CD4-positive, alpha-beta T cell treated with Interleukin-15 for 4 hours (primary cell): ENCODE measurements around the gene GPATCH8.
"Not testable (repeated sequence)": the region's sequence is repeated elsewhere in the genome, so short reads cannot be mapped to it uniquely, and the experiment has no call there.

ENCODE experiments used
- DNase-seq: peaks from one replicate; pipeline ENCODE4 v3.0.0-alpha.2; 2020; ENCODE audit warnings: low spot score

GPATCH8 gene

GRCh38 chr17:44527102-44527501 is 23.9 kb upstream of the GPATCH8 start:
- DNase-seq, result no peak

DNA sequence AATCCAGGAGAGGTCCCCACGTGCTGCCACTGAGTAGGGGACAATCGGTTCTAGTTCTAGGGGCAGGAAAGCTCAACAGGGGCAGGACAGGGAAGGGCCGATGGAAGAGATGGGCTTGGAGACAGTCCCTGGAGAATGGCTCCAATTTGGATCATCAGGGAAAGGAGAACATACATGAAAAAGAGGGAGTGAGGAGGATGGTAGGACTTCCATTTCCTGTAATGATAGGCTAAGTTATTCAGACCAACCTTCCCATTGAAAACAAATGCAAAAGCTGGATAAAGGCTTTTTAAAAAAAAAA is 20.4 kb upstream of the GPATCH8 start:
- DNase-seq, result no peak

DNA sequence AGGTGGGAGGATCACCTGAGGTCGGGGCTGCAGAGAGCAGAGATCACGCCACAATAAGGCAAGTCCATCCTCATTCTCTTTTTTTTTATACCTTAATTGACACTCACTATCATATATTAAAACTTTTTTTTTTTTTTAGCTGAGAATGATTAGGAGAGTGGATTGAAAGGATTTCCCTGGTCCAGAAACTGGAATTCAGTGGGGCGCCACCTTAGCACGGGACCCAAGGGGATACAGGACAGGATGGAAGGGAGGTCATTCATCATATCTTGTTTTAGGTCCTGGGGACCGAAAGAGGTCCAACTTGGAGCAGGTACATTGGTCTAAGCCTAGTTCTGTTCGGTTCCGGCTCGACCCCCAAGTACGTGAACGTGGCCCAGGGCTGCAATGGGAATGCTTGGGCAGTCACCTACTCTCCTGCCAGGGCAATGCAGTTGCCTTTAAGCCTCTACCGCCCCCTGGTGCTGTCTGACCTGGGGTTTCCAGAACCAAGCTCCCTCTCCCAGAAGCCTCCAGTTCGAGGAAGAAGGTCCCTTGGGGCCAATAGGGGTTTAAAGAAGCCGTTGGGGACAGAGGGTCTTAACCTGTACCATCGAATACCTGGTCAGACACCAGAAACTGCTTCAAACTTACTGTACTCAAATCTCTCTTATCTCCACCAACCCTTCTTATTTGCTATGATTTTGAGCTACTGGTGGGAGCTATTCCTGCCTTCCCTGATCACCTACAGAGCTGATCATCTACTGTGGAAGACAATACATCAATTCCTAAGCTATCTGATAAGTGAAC is 19.9 kb upstream of the GPATCH8 start:
- peak; percentile 38 for DNase-seq

DNA sequence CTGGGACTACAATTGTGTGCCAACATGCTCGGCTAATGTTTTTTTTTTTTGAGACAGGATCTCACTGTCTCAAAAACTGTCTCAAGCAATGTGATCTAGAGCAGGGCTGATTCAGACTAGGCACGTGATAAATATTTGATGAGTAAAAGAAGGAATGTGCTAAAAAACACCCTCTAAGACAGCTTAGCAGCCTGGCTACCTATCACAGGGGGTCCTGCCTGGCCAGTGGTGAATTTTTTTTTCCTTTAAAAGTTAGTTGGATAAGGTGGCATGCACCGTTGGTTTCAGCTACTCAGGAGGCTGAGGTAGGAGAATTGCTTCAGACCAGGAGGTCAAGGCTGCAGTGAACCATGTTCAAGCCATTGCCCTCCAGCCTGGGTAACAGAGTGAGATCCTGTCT is 14.8 kb upstream of the GPATCH8 start:
- DNase-seq, result no peak

- DNase-seq, result not testable (repeated sequence)
Observed at GRCh38 chr17:44511241-44512134, 8.3 kb upstream of the GPATCH8 start.

DNA sequence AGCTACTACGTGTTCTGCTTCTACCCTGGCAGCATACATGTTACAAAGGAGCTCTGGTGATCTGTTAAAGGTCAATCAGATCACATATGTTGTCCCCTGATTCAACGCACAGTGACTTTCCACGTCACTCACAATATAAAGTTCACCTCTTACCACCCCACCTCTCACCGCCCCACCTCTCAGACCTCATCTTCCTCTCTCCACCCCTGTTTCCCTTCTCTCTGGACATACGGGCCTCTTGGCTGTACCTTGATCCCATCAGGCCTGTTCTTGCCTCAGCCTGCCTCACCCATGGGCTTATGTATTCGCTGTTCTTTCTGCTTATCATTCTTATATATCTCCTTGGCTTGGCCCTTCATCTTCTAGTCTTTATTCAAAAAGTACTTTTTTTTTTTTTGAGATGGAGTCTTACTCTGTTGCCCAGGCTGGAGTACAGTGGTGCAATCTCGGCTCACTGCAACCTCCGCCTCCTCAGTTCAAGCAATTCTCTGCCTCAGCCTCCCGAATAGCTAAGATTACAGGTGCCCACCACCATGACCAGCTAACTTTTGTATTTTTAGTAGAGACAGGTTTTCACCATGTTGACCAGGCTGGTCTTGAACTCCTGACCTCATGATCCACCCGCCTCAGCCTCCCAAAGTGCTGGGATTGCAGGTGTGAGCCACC is 3.9 kb upstream of the GPATCH8 start:
- not testable (repeated sequence) for DNase-seq

DNA sequence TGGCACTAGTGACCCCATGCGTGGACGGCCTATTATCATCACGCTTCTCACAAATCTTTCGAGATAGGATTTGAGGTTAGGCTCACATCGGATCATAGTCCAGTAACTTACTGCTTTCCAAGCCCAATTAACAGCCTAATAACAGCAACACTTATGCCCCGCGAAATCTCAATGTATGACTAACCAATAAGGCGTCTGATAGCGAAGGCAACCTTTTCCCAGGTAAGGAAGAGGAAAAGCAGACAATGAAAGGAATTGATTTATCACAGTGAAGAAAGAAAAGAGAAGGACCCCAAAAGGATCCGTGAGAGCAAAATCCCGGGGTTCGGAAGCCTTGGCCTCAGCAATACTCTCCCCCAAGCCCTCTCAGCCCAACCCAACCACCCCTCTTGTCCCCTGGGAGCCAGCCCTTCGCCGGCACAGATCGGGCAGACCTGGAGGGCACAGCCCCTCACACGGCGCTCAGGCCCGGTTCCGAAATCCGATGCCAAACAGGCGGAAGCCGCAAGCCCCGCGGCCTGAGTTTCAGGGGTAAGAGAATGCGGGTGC is 534 bp downstream of the GPATCH8 start:
- DNase-seq, result no peak

DNA sequence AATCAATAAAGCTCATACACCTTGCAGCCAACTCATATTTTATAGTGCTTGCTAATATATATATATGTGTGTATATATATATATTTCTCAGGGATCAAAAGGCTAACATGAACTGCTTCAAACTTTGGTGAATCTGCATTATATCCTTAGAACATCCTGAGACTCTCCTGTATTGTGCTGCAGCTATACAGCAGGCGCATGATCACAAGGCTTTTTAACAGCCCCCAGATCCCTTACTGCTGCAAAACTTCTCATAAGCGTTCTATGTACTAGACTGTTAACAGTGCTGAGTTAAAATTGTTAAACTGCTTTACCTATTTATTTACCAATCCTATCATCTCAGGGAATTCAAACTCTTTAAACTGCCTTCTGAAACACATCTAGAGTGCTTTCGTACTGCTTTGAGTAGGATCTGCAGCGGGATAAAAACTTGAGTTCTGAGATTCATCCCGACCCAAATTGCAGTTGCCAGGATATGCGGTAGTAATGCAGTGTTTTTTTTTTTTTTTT is 1.3 kb downstream of the GPATCH8 start:
- no peak for DNase-seq

GRCh38 chr17:44499722-44500121 is 3.5 kb downstream of the GPATCH8 start:
- no peak for DNase-seq

GRCh38 chr17:44496815-44497214 is 6.4 kb downstream of the GPATCH8 start:
- DNase-seq, result no peak

GRCh38 chr17:44493339-44493738 is 9.9 kb downstream of the GPATCH8 start:
- no peak for DNase-seq

DNA sequence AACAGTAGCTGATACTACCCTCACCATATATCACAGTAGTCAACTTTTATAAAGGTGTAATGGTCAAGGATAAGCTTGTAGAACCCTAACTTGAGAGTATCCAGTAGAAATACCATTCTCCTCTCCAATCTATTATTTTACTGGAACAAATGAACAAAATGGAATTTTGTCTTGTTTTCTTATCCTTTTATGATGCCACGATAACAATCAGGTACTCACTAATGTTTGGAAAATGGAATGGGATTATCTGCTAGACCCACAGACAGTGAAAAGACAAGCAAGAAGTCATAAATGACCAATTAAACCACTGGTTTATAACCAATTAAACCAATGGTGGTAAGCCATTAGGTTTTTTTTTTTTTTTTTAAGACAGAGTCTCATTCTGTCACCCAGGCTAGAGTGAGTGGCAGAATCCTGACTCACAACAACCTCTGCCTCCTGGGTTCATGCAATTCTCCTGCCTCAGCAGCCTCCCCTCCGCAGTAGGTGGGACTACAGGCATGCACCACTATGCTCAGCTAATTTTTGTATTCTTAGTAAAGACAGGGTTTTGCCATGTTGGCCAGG is 10.4 kb downstream of the GPATCH8 start:
- no peak for DNase-seq

- DNase-seq, result no peak
Observed at GRCh38 chr17:44489581-44489980, 13.6 kb downstream of the GPATCH8 start.

DNA sequence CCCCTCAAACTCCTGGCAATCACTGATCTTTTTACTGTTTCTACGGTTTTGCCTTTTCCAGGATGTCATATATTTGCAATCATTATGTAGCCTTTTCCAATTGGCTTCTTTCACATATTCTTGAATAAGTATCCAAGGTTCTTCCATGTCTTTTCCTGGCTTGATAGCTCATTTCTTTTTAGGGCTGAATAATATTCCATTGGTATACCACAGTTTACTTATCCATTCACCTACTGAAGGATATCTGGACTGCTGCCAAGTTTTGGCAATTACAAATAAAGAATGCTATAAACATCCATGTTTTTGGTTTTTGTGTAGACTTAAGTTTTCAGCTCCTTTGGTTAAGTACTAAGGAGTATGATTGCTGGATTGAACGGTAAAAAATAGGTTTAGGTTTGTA is 16.0 kb downstream of the GPATCH8 start:
- no peak for DNase-seq

DNA sequence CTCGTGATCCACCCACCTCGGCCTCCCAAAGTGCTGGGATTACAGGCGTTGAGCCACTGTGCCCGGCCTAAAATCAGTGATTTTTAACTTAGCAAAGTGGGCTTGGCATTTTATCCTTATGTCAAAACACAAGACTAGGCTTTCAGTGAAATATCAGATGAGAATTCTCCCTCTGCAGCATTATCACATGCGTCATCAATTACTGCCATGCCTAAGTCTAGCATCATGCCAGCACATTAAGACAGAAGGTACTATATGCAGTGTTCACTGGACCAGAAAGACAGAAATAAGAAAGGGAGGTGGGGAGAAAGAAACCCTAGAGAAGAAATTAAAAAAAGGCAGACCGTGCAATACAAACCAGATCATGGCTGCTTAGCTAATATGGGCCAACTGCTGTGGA is 29.8 kb downstream of the GPATCH8 start:
- no peak for DNase-seq

DNA sequence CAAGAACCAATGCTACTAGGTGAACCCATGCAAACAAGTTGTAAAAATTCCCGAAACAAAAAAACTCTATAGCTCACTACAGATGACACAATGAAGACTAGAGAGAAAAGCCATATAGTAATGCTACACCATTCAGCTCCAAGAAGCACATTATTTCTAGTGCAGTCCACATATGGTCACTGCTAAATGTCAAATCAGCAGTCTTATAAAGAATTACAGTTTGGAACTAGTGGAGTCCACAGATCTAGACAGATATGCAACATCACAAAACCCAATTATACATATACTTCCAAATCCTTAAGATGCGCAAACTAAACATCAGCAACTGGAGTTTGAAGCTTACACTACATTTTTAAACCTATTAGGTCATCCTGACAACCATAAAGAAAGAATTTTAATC is 33.5 kb downstream of the GPATCH8 start:
- no peak for DNase-seq

GRCh38 chr17:44467108-44467507 is 36.1 kb downstream of the GPATCH8 start:
- DNase-seq, result no peak

- no peak for DNase-seq
Observed at GRCh38 chr17:44466339-44466738, 36.9 kb downstream of the GPATCH8 start.

GRCh38 chr17:44465897-44466296 is 37.3 kb downstream of the GPATCH8 start:
- DNase-seq, result no peak

- no peak for DNase-seq
Observed at GRCh38 chr17:44465276-44465675, 37.9 kb downstream of the GPATCH8 start.

DNA sequence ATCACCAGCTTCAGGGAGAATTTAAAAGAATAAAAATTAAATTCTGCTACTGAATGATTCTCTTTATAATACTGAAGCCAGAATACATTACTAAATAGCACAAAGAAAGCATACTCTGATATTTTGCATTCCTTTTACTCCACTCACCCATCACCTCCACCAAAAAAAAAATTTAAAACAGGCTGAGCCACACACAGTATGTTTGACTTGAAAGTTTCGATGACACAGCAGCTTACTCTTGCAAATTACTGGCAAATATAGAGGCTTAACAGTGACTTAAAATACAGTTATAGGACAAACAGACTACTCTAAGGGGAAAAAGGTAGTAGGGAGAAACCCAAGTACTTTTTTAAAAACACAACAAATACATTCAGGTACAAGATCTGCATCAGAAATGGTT is 39.2 kb downstream of the GPATCH8 start:
- DNase-seq, result no peak

- no peak for DNase-seq
Observed at GRCh38 chr17:44451832-44452231, 51.4 kb downstream of the GPATCH8 start.
